HCT116 (cell line): ENCODE results near the gene CPED1. TPM values are rescaled to one million over a fixed set of nuclear protein-coding genes. Genes with fewer than 3 reads are reported as not detected.

Experiments used
- ATAC-seq: fragments of 200-7000 bp; cut with Tn5 transposase; 2 replicates; pipeline ENCODE4 v1.9.1; 2020; ENCODE audit warnings: mild to moderate bottlenecking, moderate library complexity
- BruUV-seq: library from RNA; stranded (reverse); fragments of 400-500 nt; replicated peaks from 2 replicates; lab custom pipeline; 2021; lab: Mats Ljungman, UMichigan
- CTCF ChIA-PET: fragments of 300-600 bp; sonication (Branson Sonifier 250); formaldehyde crosslinking; loops from one replicate; lab custom pipeline; 2021; ENCODE audit warnings: antibody characterized with exemption; lab: Charles Lee
- POLR2A ChIA-PET: fragments of 300-600, 350-600 bp; sonication (Branson Sonifier 250); formaldehyde crosslinking; loops from one replicate; lab custom pipeline; 2021; ENCODE audit warnings: antibody characterized with exemption; lab: Charles Lee
- RAD21 ChIA-PET, 2 experiments: fragments of 300-600 bp; sonication (Branson Sonifier 250); formaldehyde crosslinking; loops; one replicate each; lab custom pipeline; 2023; ENCODE audit warnings: low total read pairs in 2 of 2; ENCODE audit not compliant: uncharacterized antibody in 2 of 2, unreplicated experiment in 2 of 2, low non-redundant PET in 1 of 2; lab: Charles Lee
- DNase-seq: peaks from one replicate; pipeline ENCODE4 v3.0.0-alpha.2; 2010; ENCODE audit warnings: low read depth, low spot score
- H2AFZ ChIP-seq: fragments of 200-600 bp; shearing (Covaris generic), sonication (generic); 2 replicates; pipeline ENCODE4 v1.6.1; 2017; ENCODE audit warnings: low read depth, mixed run types, mixed read lengths, antibody characterized with exemption, low read length; ENCODE audit not compliant: poor library complexity, severe bottlenecking
- H3K27ac ChIP-seq: 2 replicates; pipeline ENCODE4 v1.5.1; 2012; ENCODE audit warnings: low read depth, low read length
- H3K27me3 ChIP-seq: fragments of 200-600 bp; sonication (generic); 2 replicates; pipeline ENCODE4 v1.6.1; 2016; ENCODE audit warnings: mixed run types, low read length, mixed read lengths; ENCODE audit not compliant: insufficient read depth
- H3K36me3 ChIP-seq, 2 experiments: fragments of 200-500 bp in 1 of 2; fragments of 200-600 bp in 1 of 2; sonication (Bioruptor generic) in 1 of 2; sonication (generic) in 1 of 2; 2 replicates each; pipeline versions ENCODE4 v1.5.1 to v1.6.1; 2014 to 2016; ENCODE audit warnings: low read length in 2 of 2, inconsistent platforms in 1 of 2, mixed read lengths in 1 of 2, mixed run types in 1 of 2; ENCODE audit not compliant: insufficient read depth in 2 of 2, control insufficient read depth in 1 of 2
- H3K4me1 ChIP-seq, 2 experiments: fragments of 200-600 bp in 1 of 2; sonication (generic) in 1 of 2; 2 replicates each; pipeline versions ENCODE4 v1.5.1 to v1.6.1; 2012 to 2017; ENCODE audit warnings: low read length in 2 of 2, inconsistent platforms in 1 of 2, mild to moderate bottlenecking in 1 of 2, mixed read lengths in 1 of 2, mixed run types in 1 of 2, moderate library complexity in 1 of 2; ENCODE audit not compliant: insufficient read depth in 2 of 2, control insufficient read depth in 1 of 2
- H3K4me2 ChIP-seq: fragments of 200-600 bp; sonication (generic); 2 replicates; pipeline ENCODE4 v1.6.1; 2017; ENCODE audit warnings: mixed run types, low read length, mixed read lengths
- H3K4me3 ChIP-seq, 2 experiments: fragments of 200-600 bp in 1 of 2; sonication (generic) in 1 of 2; replicated peaks in 1 of 2; 2 replicates each; pipeline ENCODE4 v1.5.1; 2011 to 2016; ENCODE audit warnings: low read length in 2 of 2, control low read depth in 1 of 2, low read depth in 1 of 2, mild to moderate bottlenecking in 1 of 2, mixed read lengths in 1 of 2, mixed run types in 1 of 2
- H3K79me2 ChIP-seq: fragments of 200-600 bp; sonication (generic); 2 replicates; pipeline ENCODE4 v1.6.1; 2017; ENCODE audit warnings: mild to moderate bottlenecking, mixed run types, low read length, moderate library complexity, mixed read lengths; ENCODE audit not compliant: insufficient read depth
- H3K9ac ChIP-seq: fragments of 200-600 bp; sonication (generic); 2 replicates; pipeline ENCODE4 v1.6.1; 2016; ENCODE audit warnings: low read length, mixed read lengths
- H3K9me2 ChIP-seq: fragments of 200-600 bp; sonication (generic), shearing (Covaris generic); 2 replicates; pipeline ENCODE4 v1.6.1; 2017; ENCODE audit warnings: mixed run types, mild to moderate bottlenecking, moderate library complexity; ENCODE audit not compliant: insufficient read depth
- H3K9me3 ChIP-seq, 2 experiments: fragments of 200-500 bp in 1 of 2; fragments of 200-600 bp in 1 of 2; sonication (Bioruptor generic) in 1 of 2; sonication (generic) in 1 of 2; 2 replicates each; pipeline ENCODE4 v1.6.1; 2014 to 2017; ENCODE audit warnings: low read length in 2 of 2, mixed read lengths in 2 of 2, inconsistent platforms in 1 of 2, low read depth in 1 of 2, mild to moderate bottlenecking in 1 of 2, mixed run types in 1 of 2, moderate library complexity in 1 of 2; ENCODE audit not compliant: control insufficient read depth in 1 of 2, insufficient read depth in 1 of 2
- H4K20me1 ChIP-seq: fragments of 200-600 bp; sonication (generic), shearing (Covaris generic); 2 replicates; pipeline ENCODE4 v1.6.1; 2017; ENCODE audit warnings: mixed run types, mild to moderate bottlenecking, moderate library complexity; ENCODE audit not compliant: insufficient read depth
- CBX3 ChIP-seq: IDR thresholded peaks from 2 replicates; pipeline ENCODE4 v1.6.1; 2012; ENCODE audit warnings: low read depth
- EGR1 ChIP-seq: IDR thresholded peaks from 2 replicates; pipeline ENCODE4 v1.6.1; 2012; ENCODE audit warnings: low read depth
- EZH2 ChIP-seq: fragments of 200-600 bp; sonication (generic); IDR thresholded peaks from 2 replicates; pipeline ENCODE4 v1.6.1; 2017; ENCODE audit warnings: antibody characterized with exemption, mixed run types
- FOSL1 ChIP-seq: IDR thresholded peaks from 2 replicates; pipeline ENCODE4 v1.6.1; 2012; ENCODE audit warnings: low read depth
- JUND ChIP-seq: IDR thresholded peaks from 2 replicates; pipeline ENCODE4 v1.6.1; 2012
- SIN3A ChIP-seq: IDR thresholded peaks from 2 replicates; pipeline ENCODE4 v1.6.1; 2012; ENCODE audit warnings: low read depth
- TCF7L2 ChIP-seq: IDR thresholded peaks from 2 replicates; pipeline ENCODE4 v1.7.0; 2011; ENCODE audit warnings: borderline replicate concordance, inconsistent platforms; ENCODE audit not compliant: insufficient read depth, insufficient read length; ENCODE audit errors: extremely low read depth
- YY1 ChIP-seq: IDR thresholded peaks from 2 replicates; pipeline ENCODE4 v1.6.1; 2011; ENCODE audit warnings: low read length, low read depth, moderate library complexity, mild to moderate bottlenecking; ENCODE audit not compliant: insufficient replicate concordance; ENCODE audit errors: extremely low read depth
- ZFX ChIP-seq: fragments of 450-650 bp; IDR thresholded peaks from 2 replicates; pipeline ENCODE4 v1.6.1; 2017
- intact Hi-C: fragments of 100-400 bp; cut with micrococcal nuclease; formaldehyde crosslinking; loops from 2 replicates; pipeline ENCODE4 v1.10.0; 2022
- total RNA-seq: library from RNA; stranded (reverse); gene quantifications from one replicate; pipeline ENCODE4 v1.2.1, GENCODE V29; 2021; ENCODE audit not compliant: unreplicated experiment
- TF ChIP-seq, protein P1 (sequence below): IDR thresholded peaks from 2 replicates; pipeline ENCODE4 v1.6.1; 2012

The CPED1 gene
- total RNA-seq, 1 experiment from 2014 or later: 1.2 TPM

DNA sequence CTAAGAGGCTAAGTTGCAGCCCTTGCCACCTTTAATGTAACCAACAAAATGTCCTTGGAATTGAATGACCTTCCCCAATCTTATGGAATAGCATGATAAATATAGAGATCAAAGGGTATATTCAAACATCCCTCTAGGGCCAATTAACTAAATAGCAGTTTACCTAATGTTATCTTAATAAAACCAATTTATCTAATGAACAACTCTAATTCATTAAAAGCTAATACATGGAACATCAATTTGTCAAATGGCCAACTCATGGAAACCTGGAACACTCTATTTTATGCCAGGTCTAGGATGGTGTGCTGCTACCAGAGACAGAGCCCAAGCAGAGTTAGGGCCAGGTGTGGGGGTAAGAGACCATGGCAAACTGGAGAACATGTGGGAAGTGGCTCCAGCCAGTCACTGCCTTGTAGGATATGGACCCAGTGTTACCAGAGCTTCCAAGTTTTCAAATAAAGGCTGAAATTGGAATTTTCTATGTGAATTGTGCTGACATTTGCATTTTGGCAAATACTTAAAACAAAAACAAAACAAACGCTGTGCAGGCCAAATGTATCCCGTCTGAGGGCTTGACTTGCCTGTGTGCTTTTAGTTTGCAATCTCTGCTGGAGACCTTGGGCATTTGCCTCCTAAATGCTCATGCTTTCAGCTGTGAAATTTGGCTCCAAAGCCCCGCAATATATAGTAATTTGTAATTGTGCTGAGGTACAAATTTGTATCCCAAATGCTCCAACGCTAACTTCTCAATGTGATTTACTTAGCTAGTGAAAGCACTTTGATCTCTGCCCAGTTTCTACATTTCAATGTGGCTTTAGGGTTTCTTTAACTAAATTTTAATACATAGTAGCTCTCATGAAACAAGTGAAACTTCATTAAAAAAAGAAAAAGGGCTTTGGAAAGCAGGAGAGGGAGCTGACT is 55.1 kb downstream of the CPED1 start:
- H2AFZ ChIP-seq: no peak overlapping the region
- H3K27me3 ChIP-seq: no peaks in the 10 kb centered on the region
- ChIA-PET CTCF (no interaction called here), RAD21 (no interaction called here), POLR2A (no interaction called here)
- H3K4me2 ChIP-seq: no peak overlapping the region
- TF ChIP-seq YY1 (no peak), CBX3 (no peak)
- H3K79me2 ChIP-seq: no peaks in the 10 kb centered on the region
- H3K27ac ChIP-seq: no peak overlapping the region
- ATAC-seq (no peak), DNase-seq (no peak)
- no peaks in the 10 kb centered on the region for H3K36me3 ChIP-seq
- no peak overlapping the region for H3K4me3 ChIP-seq
- no peaks in the 10 kb centered on the region for H3K4me1 ChIP-seq
- no peaks in the 10 kb centered on the region for H3K9me2 ChIP-seq
- no peaks in the 10 kb centered on the region for H3K9me3 ChIP-seq
- H3K9ac ChIP-seq: no peak overlapping the region
- no TSS peak for BruUV-seq
- intact Hi-C loops: no loop called here
- no peaks in the 10 kb centered on the region for H4K20me1 ChIP-seq

DNA sequence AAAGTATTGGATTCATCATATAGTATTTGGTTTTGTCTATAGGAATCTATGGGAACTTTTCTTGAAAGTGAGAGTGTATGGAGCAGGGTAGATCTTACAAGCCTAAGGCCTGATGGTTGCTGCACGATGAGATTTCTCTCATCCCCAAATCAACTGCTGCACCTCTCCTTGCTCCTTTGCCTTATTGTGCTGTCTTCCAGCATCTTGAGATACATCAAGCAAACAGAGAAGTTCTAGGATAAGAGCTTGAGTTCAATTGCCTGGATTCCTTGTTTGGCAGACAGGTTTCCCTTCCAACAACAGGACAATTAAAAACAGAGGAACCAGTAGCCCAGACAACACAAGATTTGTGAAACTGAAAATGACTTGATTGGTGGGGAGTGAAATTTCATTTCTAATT is 56.6 kb downstream of the CPED1 start:
- Histone ChIP-seq H3K9ac (no peak overlapping the region), H3K9me2 (no peaks in the 10 kb centered on the region), H3K4me1 (no peaks in the 10 kb centered on the region), H4K20me1 (no peaks in the 10 kb centered on the region), H3K79me2 (no peaks in the 10 kb centered on the region), H3K9me3 (no peaks in the 10 kb centered on the region), H3K4me2 (no peak overlapping the region), H3K36me3 (no peaks in the 10 kb centered on the region), H3K27me3 (no peaks in the 10 kb centered on the region), H3K27ac (no peak overlapping the region), H2AFZ (no peak overlapping the region), H3K4me3 (no peak overlapping the region)
- TF ChIP-seq EZH2 (no peak), FOSL1 (no peak), SIN3A (no peak), ZFX (no peak), TCF7L2 (no peak), JUND (no peak), EGR1 (no peak)
- TF ChIP-seq, protein P1, sequence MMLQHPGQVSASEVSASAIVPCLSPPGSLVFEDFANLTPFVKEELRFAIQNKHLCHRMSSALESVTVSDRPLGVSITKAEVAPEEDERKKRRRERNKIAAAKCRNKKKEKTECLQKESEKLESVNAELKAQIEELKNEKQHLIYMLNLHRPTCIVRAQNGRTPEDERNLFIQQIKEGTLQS: no peak
- intact Hi-C loops: no loop called here
- ATAC-seq (no peak), DNase-seq (no peak)
- CTCF ChIA-PET: no interaction called here
- RAD21 ChIA-PET: no interaction called here
- POLR2A ChIA-PET: no interaction called here
- BruUV-seq: no TSS peak
